ENCODE measurements around the gene BMPR1A.

- no peak for TF ChIP-seq CTCF (IDR thresholded peaks at IDR 0.05)
- TF ChIP-seq ZFX (IDR thresholded peaks at IDR 0.05; ENCODE audit: borderline replicate concordance), result no peak
Observed at GRCh38 chr10:86964061-86964846, 207.8 kb downstream of the BMPR1A start.
